HG02885 (cell line): Measurements from ENCODE around the gene ARPIN.
A peak's percentile ranks its signal among the peaks of the same experiment; 100 is the strongest.
"Not testable (repeated sequence)": the region's sequence is repeated elsewhere in the genome, so short reads cannot be mapped to it uniquely, and the experiment has no call there.

Experiments used
- ATAC-seq: cut with Tn5 transposase; IDR thresholded peaks from one replicate; pipeline ENCODE4 v1.9.1; 2021; ENCODE audit warnings: mild to moderate bottlenecking; ENCODE audit not compliant: unreplicated experiment, poor library complexity

Gene ARPIN

DNA sequence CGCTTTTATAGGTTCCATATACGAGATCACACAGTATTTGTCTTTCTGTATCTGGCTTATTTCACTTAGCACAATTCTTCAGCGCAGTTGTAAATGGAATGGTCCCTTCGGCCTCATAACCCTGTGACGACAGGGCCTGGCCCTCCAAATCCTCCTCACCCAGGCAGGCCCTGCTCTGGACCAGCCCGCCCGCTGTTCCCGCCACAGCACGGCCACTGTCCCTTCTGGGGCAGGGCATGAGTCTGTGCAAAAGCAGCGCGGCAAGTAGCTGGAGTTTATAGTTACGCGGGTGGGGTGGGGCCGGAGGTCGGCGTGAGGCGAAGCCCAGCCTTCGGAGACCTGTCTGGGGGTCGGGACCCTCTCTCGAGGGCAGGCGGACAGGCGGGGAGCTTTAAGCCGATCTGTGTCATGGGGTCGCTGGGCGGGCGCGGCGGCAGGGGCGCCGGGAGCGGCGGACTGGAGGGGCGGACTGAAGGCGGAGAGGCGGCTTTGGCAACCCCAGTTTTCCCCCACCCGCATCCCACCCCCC, 543 bp downstream of the ARPIN start:
- ATAC-seq, result no peak

DNA sequence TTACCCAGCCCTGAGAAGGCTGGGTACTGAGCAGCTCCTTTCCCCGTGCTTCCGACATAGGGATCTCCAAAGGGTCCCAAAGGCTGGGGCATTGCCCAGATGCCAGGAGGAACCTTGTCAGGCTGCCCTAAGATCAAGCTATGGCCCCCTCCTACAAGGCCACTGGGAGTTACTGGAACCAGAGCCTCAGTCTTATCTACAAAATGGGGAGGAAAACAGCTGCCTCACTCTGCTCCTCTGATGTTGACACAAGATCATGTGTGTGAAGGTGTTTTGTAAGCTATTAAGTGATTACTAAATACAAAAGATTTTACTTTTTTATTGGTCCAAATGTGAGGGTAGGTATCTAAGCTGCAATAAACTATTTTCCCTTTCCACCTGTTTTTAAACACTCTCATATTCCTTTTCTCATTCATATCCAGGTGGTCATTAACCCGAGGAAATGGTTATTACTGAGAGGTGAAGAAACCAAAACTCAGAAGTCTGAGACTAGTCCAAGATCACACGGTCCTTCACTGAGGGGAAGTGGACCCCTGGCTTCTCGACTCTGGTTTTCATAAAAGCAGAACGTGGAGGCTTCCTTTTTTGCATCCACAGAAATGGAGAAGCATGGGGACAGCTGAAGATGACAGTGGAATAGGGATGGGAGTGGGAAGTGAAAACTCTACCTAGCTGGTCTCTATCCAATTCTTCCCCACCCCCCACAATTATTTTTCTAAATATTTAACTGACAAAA, 1.7 kb downstream of the ARPIN start:
- ATAC-seq, result no peak

DNA sequence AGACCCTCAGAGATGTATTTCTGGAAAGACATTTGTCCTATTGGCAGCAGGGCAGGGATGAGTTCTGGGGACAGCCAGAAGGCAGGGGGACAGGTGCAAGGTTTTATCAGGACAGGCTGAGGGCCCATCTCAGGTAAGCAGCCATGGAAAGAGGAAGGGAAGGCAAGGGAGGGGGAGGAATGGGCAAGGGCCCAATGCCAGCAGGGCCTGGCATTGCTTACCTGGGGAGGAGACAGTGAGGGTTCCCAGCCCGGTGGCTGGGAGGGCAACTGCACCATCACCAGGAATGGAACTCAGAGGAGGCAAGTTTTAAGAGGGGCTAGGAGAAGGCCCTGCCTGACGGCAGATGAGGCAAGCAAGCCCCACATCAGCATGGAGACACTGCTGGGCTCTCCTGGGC, 3.1 kb downstream of the ARPIN start:
- no peak for ATAC-seq

DNA sequence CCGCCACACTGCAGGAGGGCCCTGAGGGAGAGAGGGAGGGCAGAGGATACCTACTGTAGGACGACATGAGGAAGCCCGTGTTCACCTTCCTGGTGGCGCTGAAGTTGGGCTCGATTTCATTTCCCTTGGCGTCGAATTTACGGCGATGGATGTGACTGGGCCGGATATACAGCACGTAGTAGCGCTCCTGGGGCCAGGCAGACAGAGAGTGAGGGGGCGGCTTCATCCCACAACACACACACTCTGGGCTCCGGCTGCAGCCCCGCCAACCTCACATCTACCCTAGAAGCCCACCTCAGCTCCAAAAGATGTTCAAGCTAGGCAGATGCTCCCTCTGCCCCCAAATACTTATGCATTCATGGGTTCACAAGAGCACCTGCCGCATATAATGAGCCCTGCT, 4.5 kb downstream of the ARPIN start:
- no peak for ATAC-seq

GRCh38 chr15:89907289-89907688, 5.5 kb downstream of the ARPIN start:
- no peak for ATAC-seq

GRCh38 chr15:89905846-89906378, 6.8 kb downstream of the ARPIN start:
- ATAC-seq, result no peak

GRCh38 chr15:89904519-89904918, 8.2 kb downstream of the ARPIN start:
- ATAC-seq, result no peak

GRCh38 chr15:89903858-89904130, 9.0 kb downstream of the ARPIN start:
- no peak for ATAC-seq

- ATAC-seq, result no peak
Observed at GRCh38 chr15:89903015-89903857, 9.5 kb downstream of the ARPIN start.

- ATAC-seq, result no peak
Observed at GRCh38 chr15:89900849-89901248, 11.9 kb downstream of the ARPIN start.

GRCh38 chr15:89899951-89900567, 12.7 kb downstream of the ARPIN start:
- no peak for ATAC-seq

DNA sequence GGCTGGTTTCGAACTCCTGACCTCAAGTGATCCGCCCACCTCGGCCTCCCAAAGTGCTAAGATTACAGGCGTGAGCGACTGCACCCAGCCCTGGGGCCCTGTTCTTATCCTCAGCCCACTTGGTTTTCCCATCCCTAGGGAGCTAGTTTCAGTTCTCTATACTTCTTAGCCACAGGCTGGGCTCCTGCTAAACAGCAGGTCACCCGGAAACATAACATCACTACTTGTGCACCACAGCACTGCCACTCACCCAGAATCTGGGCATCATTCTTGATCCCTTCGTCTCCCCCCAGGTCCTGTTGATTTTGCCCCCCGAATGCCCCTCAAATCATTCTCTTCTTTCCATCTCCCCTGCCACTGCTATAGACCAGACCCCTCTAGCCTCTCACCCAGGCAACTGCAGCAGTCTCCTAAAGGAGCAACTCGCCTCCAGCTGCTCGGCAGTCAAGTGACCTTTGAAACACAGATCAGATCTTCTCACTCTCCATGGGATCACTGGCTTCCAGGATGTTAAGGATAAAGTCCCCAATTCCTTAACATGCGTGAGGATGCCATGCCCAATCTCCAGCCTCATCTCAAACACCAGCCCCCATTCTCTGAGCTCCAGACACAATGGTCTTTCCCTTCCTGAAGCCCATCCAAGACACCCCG, 13.3 kb downstream of the ARPIN start:
- no peak for ATAC-seq

DNA sequence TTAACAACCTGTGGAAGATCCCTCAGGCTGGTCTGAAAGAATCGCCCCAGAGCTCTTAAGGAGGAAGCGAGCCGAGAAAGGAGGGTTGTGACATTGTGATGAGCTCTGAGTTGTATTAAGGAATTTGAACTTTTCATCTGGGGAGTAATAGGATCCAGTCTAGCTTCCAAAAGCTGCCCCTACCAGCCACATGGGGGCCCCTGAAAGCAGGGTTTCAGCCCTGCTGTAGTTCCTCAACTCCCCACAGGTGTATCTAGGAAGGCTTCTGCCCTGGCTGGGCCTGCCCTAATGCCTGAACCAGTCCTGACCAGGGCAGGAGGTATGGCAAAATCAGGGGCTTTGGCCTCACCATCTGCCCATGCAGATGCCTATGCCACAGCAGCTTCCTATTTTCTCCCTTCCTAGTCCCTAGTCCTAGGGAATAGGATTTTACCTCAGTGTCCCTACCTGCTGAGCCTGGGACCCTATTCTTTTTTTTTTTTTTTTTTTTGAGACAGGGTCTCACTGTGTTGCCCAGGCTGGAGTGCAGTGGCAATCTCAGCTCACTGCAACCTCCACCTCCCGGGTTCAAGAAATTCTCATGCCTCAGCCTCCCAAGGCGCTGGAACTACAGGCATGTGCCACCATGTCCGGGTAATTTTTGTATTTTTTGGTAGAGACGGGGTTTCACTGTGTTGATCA, 14.0 kb downstream of the ARPIN start:
- ATAC-seq, result peak; percentile 60

DNA sequence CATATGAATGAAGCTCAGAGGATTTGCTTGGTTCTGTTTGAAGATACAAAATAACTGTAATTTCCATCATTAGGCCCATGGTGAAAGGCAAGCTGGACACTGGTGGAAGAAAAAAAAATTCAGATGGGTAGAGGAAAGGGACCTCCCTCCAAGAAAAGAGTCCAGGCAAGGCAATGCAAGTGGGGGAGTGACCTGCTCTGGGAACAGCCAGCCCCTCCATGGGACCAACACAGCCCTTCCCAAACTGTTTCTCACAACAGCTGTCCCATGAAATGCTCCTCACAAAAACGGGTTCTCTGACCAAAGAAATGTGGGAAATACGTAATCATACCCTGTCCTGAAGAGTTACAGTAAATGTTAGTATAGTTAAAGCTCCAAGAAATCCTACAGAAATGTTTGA, 14.6 kb downstream of the ARPIN start:
- no peak for ATAC-seq

DNA sequence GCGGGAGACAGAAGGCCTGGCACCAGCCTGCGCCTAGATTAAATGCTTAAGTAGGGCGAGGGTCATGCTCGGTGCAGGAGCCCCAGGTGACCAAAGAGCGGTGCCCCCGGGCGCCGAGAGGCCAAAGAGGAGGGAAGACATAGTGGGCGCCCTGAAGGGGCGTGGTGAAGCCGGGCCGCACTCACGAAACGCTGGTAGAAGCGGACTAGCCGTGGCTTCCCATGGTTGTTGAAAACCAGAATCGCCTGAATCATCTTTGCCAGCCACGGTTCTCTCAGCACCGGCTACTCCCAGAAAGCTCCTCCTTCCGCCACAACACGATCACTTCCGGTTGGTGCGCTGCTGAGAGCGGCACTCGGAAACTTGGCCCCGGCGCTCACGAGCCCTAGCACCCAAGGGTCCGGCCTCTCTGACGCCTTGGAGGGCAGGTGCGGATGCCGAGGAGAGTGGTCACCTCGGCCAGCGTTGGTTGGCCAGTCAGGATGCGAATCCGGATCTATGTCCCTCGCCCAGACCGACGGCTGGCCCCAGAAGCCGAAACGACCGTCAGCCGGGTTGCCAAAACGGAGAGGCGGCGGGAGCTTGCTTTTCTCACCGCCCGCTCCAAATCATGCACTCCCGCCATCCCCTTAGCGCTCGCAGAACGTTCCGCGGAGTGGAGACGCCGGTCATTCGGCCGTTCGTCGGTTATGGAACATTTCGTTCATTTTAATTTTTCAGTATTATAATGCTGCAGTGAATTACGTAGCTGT, 18.9 kb downstream of the ARPIN start, which contains the start of gene AP3S2:
Gene AP3S2 (minus strand): TSS at position 299 of the 752 bp plus-strand sequence. CDS start 45 bp downstream, at position 254.
- ATAC-seq, result peak; percentile 88

- ATAC-seq, result no peak
Observed at GRCh38 chr15:89893027-89893426, 19.7 kb downstream of the ARPIN start.

GRCh38 chr15:89888214-89888804, 24.4 kb downstream of the ARPIN start:
- no peak for ATAC-seq

DNA sequence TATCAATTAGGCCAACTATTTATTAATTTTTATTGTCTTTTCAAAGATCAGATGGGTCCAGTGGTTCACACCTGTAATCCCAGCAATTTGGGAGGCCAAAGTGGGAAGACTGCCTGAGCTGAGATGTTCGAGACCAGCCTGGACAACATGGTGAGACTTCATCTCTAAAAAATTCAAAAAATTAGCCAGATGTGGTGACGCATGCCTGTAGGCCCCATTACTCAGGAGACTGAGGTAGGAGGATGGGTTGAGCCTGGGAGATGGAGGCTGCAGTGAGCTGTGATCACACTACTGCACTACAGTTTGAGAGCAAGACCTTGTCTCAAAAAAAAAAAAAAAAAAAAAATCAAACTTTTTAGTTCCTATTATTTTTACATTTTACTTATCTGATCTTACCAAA, 27.1 kb downstream of the ARPIN start:
- no peak for ATAC-seq

DNA sequence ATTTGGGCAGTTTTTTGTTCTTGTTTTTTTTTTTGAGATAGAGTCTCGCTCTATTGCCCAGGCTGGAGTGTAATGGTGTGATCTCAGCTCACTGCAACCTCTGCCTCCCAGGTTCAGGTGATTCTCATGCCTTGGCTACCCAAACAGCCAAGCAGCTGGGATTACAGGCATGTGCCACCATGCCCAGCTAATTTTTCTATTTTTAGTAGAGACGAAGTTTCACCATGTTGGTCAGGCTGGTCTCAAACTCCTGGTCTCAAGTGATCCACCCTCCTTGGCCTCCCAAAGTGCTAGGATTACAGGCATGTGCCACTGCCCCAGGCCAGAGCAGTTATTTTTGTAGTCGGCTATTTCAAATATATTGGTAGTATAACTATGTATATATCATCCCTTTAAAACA, 27.6 kb downstream of the ARPIN start:
- not testable (repeated sequence) for ATAC-seq
